H1 (cell line): ENCODE measurements around the gene LHFPL2.

Experiments used
- BCL11A ChIP-seq, 2 experiments: IDR thresholded peaks; one replicate each; pipeline ENCODE4 v1.6.1; 2011; ENCODE audit warnings: low read depth in 2 of 2, low read length in 2 of 2, mild to moderate bottlenecking in 2 of 2
- CBX5 ChIP-seq: fragments of 300-800, 300-1000 bp; sonication (generic); IDR thresholded peaks from 2 replicates; pipeline ENCODE4 v1.7.1; 2016; ENCODE audit warnings: antibody characterized with exemption, low read length, low read depth
- CHD2 ChIP-seq: IDR thresholded peaks from 2 replicates; pipeline ENCODE4 v1.6.1; 2012; ENCODE audit warnings: low read length, improper control_type of control experiment
- CREB1 ChIP-seq: IDR thresholded peaks from 2 replicates; pipeline ENCODE4 v1.6.1; 2012; ENCODE audit warnings: inconsistent platforms
- EZH2 ChIP-seq: fragments of 200-600 bp; sonication (generic); IDR thresholded peaks from 2 replicates; pipeline ENCODE4 v1.7.1; 2012; ENCODE audit warnings: low read depth, mild to moderate bottlenecking, moderate library complexity, low read length, inconsistent platforms; ENCODE audit not compliant: severe bottlenecking
- GABPA ChIP-seq: IDR thresholded peaks from 2 replicates; pipeline ENCODE4 v1.6.1; 2011; ENCODE audit warnings: mild to moderate bottlenecking, low read length, moderate library complexity, borderline replicate concordance; ENCODE audit not compliant: insufficient read depth
- POLR2A ChIP-seq, 2 experiments: IDR thresholded peaks; 1 replicate in 1 of 2; 2 replicates in 1 of 2; pipeline ENCODE4 v1.6.1; 2011; ENCODE audit warnings: low read depth in 2 of 2, low read length in 2 of 2, mild to moderate bottlenecking in 2 of 2; ENCODE audit errors: control extremely low read depth in 1 of 2
- POLR2AphosphoS5 ChIP-seq: IDR thresholded peaks from 2 replicates; pipeline ENCODE4 v1.6.1; 2011; ENCODE audit warnings: low read depth, low read length
- RNF2 ChIP-seq: fragments of 200-900, 300-1000 bp; sonication (generic); IDR thresholded peaks from 2 replicates; pipeline ENCODE4 v1.7.1; 2016; ENCODE audit warnings: borderline replicate concordance, low read depth, mild to moderate bottlenecking, antibody characterized with exemption, low read length; ENCODE audit not compliant: poor library complexity, severe bottlenecking; ENCODE audit errors: missing control alignments
- SRF ChIP-seq: IDR thresholded peaks from 2 replicates; pipeline ENCODE4 v1.6.1; 2011; ENCODE audit warnings: mild to moderate bottlenecking, low read depth, low read length, moderate library complexity
- TCF12 ChIP-seq: IDR thresholded peaks from 2 replicates; pipeline ENCODE4 v1.6.1; 2011; ENCODE audit warnings: low read depth, mild to moderate bottlenecking, low read length
- YY1 ChIP-seq: IDR thresholded peaks from 2 replicates; pipeline ENCODE4 v1.6.1; 2011; ENCODE audit warnings: low read depth, mild to moderate bottlenecking, low read length
- TF ChIP-seq, protein P1 (sequence below), 3 experiments: IDR thresholded peaks; 1 replicate in 2 of 3; 2 replicates in 1 of 3; pipeline versions ENCODE4 v1.5.1 to v1.6.1; 2011; ENCODE audit warnings: low read length in 3 of 3, mild to moderate bottlenecking in 3 of 3, inconsistent platforms in 2 of 3, low read depth in 1 of 3, moderate library complexity in 1 of 3; ENCODE audit not compliant: insufficient read depth in 1 of 3; ENCODE audit errors: control extremely low read depth in 1 of 3

DNA sequence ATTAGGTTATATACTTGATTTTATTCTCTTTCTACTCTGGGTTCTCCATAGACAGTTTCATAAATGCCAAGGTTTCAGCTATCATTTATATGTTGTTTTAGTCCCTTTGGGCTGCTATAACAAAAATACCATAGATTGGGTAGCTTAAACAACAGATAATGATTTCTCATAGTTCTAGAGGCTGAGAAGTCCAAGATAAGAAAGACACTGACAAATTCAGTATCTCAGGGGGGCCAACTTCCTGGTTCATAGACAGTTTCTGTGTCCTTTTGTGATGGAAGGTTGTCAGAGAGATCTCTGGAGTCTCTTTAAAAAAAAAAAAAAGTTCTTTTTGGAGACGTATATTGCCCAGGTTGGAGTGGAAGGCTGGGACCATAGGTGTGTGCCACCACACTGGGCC is 174.8 kb downstream of the LHFPL2 start:
- TF ChIP-seq GABPA (no peak), POLR2AphosphoS5 (no peak), SRF (no peak), CBX5 (no peak), CHD2 (no peak), RNF2 (no peak), YY1 (no peak), CREB1 (no peak), TCF12 (no peak), POLR2A (IDR thresholded peaks at IDR 0.05; ENCODE audit: control extremely low read depth in 1 of 2, low read depth in 2 of 2, low read length in 2 of 2) (no peak), EZH2 (no peak), BCL11A (IDR thresholded peaks at IDR 0.05; ENCODE audit: low read depth in 2 of 2, low read length in 2 of 2) (no peak)
- TF ChIP-seq, protein P1, sequence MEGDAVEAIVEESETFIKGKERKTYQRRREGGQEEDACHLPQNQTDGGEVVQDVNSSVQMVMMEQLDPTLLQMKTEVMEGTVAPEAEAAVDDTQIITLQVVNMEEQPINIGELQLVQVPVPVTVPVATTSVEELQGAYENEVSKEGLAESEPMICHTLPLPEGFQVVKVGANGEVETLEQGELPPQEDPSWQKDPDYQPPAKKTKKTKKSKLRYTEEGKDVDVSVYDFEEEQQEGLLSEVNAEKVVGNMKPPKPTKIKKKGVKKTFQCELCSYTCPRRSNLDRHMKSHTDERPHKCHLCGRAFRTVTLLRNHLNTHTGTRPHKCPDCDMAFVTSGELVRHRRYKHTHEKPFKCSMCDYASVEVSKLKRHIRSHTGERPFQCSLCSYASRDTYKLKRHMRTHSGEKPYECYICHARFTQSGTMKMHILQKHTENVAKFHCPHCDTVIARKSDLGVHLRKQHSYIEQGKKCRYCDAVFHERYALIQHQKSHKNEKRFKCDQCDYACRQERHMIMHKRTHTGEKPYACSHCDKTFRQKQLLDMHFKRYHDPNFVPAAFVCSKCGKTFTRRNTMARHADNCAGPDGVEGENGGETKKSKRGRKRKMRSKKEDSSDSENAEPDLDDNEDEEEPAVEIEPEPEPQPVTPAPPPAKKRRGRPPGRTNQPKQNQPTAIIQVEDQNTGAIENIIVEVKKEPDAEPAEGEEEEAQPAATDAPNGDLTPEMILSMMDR (IDR thresholded peaks at IDR 0.05; ENCODE audit: control extremely low read depth in 1 of 3, insufficient read depth in 1 of 3, low read depth in 1 of 3, low read length in 3 of 3): no peak
